ENCODE measurements around the gene AQP6.
A peak's percentile ranks its signal among the peaks of the same experiment; 100 is the strongest.

AQP6 gene

DNA sequence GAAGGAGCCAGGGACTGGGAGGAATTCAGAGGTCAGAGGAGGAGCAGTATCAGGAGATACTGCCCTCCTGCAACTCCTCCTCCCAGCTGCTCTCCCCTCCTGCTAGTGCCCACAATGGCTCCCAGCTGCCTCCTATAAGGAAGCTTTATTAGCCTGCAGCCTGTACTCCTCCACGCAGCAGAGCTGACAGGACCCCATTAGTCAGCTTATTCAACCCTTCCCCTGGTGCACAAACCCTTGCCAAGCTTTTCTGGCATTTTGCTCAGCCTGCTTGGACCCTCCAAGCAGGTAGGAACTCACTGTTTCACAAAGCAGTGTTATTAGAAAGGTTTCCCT is 29.2 kb upstream of the AQP6 start:
- no peak for DNase-seq

DNA sequence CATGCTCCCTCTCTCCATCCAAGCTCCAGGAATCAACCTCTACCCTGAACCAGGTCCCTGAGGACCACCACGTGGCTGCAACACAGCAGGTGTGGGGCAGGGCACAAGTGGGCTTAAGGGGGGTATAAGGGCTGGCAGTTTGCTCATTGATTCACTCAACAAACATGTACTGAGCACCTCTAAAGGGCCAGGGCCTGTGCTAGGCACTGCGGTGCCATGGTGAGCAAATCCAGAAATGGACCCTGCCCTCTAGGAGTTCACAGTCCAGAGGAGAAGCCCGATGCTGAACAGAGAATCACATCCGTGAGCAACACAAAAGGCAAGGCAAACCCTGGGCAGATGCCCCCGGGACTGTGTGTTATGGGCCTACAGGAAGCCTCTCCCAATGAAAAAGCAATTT is 28.7 kb upstream of the AQP6 start:
- DNase-seq = no peak

DNA sequence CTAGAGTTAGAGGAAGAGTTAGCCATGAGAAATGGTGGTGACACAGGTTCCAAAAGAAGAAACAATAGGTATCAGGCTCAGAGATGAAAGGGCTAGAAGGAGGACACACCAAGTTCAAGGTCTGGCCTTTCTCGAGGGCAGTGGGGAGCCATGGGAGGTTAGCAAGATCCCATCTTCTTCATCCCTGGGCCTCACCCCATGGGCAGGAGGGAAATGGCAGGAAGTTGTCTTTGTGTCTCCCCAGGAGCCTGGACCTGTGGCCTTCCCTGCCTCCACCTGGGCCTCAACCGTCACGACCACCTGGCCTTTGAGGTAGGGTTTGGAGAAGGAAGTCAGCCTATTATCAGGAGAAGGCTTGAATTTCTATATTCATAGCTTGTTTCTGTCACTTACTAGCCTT is 28.0 kb upstream of the AQP6 start:
- no peak for DNase-seq

DNA sequence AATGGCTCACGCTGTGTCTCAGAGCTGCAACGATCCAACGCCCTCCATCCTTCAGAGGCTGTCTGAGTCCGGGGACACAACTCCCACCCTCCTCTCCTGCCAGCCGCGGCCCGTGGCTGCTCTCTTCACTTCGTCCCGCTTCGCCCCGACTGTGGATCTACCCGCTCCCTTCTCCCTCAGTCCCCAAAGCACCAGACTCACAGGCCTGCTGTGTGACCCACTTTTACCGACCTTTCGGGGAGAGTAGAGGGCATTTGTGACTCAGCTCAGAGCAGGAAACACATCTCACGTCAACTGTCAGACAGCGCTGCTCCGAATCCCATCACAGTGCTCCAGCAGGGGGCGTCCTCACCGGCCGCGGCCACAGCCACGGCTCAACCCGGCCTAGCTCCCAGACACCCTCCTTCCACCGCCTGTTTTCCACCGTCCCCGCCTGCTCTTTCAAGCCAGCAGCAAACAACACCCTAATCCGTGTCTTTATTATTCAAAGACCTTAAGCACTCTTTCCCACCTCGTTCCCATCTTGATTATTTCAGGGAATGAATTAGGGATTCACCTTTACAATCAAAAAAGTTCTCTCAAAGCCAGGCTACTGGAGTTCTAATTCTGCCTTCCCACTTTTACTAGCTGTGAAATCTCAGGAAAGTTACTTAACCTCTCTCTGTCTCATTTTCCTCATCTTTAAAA is 27.2 kb upstream of the AQP6 start:
- peak; percentile 93 for DNase-seq

DNA sequence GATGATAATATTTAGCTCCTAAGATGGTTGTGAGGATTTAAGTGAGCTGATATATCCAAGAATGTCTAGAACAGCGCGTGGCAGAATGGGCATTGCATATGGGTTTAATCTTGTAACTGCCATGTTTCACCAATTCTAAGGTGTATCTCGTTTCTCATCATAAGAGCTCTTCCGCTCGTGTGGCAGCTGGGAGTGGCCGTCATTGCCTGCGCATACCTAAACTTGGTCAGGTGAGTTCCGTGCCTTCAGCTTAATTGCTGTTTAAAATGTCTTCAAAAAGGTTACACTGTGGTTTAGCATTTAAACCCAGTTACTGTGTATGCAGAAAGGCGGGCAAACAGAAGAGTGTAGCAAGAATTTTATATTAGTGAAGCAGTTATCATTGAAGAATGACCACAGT is 26.7 kb upstream of the AQP6 start:
- DNase-seq = no peak

DNA sequence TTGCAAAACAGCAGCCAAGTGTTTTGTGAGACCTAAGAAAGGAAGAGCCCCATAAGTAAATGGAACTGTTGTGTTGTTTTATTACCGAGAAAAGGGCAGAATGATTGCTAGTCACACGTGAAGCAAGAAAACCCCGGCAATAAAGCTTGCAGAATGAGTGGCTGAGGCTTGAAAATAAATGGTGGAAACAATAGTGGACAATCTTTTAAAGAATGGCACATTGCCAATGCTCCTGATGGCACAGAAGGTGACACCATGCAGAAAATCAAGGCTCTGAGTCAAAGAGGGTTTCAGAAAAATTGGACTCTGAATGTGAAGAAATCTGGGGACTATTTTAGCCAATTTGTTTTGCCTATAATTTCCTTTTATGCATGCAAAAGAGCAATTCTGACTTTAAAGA is 26.2 kb upstream of the AQP6 start:
- no peak for DNase-seq

DNA sequence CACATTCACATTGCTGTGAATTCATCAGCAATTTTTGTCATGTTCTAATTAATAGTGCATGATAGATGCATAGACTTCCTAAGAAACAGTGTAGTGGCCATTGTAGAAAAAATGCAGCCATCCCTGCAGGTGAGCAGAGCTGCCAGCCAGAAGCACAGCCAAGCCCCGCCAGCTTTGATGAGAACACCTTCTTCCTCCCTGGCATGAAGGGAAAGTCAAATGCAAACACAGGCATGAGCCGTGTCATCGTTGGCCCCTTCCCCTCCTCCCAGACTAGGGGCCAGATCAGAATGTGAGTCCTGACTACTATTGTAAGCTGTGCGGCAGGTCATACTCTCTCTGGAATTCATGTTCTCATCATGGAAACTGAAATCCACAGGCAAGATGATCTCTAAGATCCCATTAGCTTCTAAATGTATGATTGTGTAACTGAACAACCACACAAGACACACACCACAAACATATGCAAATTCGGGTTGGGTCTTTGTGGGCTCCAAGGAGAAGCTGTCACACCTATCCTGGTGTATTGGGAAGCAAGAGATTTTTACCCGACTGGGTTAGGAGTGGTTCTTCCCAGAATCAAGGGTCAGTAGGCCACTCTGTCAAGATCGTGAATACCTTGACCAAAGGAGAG is 25.0 kb upstream of the AQP6 start:
- DNase-seq = no peak

DNA sequence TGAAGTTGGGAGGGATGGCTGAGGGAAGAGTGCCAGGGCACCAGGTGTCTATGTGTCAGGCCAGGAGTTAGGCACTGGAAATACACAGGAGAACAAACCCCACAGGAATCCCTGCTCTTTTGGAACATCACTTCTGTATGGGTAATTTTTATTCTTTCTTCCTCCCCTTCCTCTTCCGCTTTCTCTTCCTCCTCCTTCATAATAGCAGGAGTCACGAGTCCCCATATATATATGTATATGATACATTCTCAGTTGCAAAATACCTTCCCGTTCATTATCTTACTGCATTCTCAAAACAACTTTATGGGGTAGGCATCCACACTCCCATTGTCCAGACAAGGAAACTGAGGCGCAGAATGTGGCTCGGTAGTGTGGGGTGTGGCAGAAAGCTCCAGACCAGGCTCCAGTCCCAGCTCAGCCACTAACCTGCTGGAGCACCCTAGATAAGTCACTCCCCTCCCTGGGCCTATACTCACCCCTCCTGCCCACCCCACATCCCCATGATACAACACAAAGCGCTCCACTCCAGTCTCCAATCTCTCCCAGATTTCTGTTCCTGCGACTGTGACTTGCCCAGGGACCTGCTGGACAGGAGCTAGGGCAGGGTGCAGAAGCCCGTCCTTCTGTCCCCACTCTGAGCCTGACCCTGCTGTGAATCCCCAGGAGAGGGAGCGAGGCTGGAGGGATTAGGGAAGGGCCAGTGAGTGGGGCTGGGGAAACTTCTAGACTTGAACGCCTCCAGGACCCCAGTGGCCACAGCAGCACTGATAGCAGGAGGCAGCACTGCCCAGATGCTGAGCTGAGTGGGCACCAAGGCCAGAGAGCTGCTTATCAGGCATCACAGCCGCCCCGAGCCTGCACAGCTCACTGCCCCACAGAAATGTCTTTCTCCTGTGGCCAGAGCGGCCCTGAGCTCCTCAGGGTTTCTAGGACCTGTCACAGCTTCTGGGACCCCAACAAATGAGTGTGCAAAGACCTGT is 23.6 kb upstream of the AQP6 start:
- DNase-seq = no peak

DNA sequence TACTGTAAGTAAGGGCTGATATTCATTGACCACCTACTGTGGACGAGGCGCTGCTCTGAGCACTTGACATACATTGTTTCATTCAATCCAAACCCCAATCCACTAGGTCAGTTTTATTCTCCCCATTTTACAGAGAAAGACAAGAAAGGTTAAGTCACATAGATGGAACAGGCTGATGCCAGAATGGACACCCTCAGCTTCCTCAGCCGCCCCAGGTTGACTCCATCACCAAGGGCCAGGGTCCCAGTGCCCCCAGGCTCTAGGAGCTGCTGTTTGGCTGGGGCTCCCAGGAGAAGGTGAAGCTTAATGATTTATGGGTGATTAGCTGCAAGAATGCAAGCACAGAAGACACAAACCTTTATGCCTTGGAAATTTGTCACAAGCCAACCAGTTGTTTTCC is 22.9 kb upstream of the AQP6 start:
- no peak for DNase-seq

DNA sequence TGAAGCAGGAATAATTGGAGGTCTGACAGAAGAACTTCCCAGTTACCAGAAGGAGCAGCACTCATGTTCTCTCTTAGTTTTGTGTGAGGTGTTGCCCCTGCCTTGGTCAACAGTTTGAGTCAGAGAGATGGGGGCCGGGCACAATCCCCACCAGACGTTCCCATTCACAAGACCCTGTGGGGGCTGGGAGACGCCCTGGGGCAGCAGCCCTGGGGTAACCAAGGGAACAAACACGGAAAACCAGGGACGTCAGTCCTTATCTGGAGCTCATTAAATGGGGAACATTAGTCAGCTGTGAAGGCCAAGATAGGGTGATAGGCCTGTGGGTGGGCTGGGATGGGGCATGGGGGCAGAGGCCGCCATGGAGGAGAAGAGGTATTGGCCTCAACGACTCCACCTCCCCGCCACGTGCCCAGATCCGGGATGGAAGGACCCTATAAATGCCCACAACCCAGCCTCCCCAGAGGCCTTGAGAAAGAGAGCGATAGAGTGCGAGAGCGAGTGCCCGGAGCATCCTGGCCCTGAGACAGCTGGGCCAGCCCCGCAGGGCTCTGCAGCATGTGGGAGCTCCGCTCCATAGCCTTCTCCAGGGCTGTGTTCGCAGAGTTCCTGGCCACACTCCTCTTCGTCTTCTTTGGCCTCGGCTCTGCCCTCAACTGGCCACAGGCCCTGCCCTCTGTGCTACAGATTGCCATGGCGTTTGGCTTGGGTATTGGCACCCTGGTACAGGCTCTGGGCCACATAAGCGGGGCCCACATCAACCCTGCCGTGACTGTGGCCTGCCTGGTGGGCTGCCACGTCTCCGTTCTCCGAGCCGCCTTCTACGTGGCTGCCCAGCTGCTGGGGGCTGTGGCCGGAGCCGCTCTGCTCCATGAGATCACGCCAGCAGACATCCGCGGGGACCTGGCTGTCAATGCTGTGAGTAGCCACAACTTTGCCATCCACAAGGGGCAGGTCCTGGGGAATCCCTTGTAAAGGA is 22.2 kb upstream of the AQP6 start, which contains the start of gene AQP2:
Gene AQP2, plus strand, starts transcription at position 465 of the 979 bp plus-strand sequence. Its CDS starts 94 bp downstream, at position 559.
- DNase-seq = no peak

DNA sequence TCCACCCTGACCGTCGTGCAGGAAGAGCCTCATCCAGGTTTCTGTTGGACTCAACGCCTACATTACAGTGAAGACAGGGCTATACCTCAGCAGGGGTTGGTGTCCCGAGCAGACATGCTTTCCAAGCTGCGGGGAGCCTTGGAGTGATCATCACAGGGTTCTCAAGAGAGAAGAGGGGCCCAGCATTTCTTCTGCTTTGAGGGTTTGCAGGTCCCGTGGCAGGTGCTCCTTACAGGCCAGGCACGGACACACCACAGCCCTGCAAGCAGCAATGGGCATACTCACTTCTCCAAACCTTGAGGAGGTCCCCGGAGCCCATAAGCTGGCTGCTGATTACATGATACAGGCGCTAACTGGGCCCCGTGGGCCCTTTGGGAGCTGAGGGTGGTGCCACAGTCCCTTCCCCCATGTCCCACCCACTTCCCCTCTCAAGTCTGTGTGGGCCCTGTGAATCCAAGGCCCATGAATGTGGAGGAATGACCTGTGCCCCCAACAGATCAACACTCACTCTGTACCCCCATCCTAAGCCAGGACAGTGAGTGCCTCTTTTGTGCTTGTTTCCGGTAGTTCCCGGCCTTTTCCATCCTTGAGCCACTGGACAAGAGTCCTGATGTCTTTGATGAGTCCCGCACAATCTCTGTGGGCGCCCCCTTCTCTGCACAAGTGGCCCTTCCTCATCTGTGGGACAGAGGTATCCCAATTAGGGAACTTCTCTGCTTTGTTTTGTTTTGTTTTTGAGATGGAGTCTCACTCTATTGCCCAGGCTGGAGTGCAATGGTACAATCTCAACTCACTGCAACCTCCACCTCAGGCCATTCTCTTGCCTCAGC is 21.1 kb upstream of the AQP6 start:
- DNase-seq = no peak

DNA sequence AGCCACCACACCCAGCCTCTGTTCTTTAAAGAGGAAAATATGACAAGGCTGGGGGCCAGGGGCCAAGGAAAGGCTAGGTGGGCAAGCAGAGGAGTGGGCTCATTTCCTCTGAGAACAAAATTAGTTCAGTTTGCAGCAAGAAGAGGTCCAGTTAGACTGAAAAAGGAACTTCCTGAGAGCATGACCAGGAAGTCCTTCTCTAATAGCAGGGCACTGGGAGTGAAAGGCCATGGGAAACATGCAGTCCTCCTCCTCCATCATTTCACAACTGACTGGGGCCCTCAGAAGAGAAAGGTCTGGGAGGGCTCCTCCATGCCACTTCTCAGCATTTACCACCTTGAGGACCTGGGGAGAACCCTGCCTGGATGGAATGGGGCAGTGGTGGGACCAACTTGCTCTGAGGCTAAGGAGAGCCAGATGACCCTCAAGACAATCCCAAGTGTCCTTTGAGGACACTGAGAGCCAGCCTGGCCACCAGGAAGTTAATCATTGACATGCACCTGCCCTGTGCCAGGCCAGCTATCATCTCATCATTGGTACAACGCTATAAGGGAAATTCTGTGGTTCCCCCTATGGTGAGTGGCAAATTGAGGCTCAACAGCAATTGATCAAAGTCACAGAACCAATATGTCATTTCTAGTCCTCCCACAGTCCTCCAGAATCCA is 20.2 kb upstream of the AQP6 start:
- no peak for DNase-seq

DNA sequence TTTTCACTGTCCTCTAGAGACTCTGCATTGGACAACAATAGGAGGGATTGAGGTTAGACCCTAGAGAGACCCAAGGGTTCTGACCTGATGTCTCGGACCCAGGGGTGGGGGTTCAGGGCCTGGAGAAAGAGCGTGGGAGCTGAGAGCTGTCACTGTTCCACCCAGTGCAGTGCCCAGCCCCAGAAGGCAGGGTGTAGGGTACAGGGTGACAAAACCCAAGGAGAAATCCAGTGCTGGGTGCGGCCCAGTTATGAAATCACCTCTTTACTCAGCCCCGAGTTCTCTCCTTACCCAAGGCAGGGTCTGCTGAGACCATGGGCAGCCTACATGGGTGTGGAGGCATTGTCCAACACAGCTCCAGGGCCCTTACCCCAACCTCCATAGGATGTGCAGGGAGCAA is 19.6 kb upstream of the AQP6 start:
- DNase-seq = no peak

DNA sequence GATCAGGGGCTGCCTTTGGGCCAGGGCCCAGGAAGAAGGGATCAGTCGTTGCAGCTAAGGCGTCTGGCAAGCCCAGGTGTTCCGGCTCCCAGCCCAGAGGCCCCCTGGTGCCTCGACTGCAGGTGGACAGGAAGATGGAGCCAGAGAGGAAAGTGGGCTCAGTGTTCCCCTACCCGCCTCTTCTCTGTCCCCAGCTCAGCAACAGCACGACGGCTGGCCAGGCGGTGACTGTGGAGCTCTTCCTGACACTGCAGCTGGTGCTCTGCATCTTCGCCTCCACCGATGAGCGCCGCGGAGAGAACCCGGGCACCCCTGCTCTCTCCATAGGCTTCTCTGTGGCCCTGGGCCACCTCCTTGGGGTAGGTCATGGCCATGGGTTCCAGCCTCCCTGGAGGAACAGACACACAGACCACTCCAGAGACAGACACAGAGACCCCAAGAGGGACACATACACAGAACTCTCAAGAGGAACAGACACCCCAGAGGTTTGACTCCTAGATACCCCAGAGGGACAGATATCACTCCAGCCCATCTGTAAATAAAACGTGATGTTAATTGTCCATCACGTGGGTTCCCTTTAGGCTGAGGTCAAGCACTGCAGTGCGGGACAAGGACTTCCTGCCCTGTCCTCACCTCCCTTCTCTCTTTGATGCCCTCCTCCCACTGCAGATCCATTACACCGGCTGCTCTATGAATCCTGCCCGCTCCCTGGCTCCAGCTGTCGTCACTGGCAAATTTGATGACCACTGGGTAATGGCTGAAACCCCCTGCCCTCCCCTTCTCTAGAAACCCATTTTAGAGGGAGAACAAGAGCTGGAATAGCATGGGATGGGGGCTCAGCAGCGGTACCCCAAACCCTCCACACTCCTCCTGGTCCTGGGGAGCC is 18.5 kb upstream of the AQP6 start:
- DNase-seq = no peak

DNA sequence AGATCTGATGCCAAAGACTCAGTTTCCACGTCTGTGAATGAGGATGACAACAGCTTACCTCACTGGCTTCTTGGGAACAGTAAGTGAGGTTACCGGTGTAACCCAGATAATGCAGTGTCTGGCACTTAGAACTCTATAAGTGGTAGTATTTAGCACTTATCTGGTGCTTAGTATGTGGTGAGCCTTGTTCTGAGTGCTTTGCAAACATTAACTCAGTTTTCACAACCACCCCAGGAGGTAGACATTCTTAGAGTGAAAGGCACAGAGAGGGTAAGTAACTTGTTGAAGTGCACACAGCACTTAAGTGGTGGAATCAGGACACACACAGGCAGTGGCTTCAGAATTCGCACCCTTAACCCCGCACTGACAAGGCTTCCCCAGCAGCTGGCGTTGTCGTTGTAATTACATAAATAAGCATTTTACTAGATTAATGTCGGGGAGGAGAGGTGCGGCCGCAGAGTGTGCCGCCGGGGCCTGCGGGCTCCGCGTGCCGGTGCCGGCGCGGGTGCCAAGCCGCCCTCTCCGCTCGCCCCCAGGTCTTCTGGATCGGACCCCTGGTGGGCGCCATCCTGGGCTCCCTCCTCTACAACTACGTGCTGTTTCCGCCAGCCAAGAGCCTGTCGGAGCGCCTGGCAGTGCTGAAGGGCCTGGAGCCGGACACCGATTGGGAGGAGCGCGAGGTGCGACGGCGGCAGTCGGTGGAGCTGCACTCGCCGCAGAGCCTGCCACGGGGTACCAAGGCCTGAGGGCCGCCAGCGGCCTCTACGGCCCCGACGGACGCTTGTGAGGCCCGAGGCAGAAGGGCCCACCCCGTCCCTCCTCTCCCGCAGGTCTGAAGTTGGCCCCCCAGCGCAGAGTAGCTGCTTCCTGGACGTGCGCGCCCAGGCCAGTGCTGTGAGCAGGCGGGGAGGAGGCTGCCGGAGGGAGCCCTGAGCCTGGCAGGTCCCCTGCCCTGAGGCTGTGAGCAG is 17.6 kb upstream of the AQP6 start:
- no peak for DNase-seq

DNA sequence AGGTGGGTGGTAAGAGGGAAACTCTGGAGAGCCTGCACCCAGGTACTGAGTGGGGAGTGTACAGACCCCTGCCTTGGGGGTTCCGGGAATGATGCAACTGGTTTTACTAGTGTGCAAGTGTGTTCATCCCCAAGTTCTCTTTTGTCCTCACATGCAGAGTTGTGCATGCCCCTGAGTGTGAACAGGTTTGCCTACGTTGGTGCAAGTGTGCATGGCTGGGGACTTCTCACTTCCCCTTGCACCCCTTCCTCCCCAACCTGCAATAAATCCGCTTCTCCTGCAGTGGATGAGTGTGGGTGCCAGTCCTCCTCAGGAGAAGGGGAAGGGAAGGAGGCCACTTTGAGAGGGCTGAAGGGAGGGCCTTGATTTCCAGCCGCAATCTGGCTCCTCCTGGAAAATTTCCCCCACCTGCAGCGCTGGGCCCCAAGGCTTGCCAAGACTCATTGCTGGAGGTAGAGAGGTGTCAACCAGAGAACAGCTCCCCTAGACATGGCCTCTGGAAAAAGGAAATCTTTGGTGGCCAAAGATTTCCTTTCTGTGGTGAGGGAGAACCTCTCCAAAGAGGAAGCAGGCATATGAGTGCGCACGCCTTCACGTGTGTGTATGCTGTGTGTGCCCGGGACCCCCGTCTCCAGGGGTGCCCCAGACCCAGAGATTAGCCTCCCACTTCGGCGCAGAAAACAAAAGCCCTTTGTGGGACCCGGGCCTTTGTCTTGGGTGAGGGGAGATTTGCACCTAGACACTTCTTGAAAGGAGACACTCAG is 16.7 kb upstream of the AQP6 start:
- DNase-seq = no peak

DNA sequence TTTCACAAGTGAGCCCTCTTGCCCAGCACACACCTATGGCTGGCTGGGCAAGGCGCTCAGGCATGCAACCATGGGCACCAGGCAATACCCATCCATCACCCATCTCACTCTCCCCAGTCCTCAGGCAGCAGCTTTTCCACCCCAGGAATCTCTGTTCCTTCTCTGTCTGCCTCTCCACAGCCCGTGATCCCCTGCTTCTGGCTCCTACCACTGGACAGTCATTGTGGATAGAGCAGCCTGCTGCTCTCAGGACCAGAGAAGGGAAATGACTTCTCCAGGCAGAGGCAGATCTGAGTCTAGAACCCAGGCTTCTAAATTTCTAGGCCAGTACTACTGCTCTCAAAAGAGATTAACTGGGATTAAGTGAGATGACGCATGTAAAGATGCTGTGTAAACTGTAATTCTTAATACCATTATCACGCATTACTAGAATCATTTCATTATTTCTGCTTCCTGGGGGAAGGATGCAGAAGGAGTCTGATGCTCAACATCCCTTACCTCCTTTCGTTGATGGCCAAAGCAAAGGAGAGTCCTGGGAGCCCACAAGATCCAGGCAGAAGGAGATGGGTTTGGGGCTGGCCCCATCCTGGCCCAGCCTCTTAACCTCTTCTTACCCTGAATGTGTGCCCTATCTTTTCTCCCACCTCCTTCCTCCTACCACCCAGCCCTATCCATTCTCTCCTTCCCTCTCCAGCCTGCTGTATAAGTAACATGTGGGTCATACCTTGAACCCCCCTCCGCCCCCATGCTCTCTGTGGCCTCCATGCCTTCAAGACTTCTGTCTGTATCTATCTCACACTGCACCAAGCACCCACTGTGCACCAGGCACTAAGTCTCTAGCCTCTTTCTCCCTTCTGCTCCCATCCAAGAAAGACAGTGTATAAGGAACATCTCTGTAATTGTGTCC is 15.8 kb upstream of the AQP6 start:
- DNase-seq = no peak

Data from activated CD4-positive, alpha-beta T cell treated with anti-CD3 and anti-CD28 coated beads, Interleukin-2, amount 50 U/mL, for 16 hours (primary cell).